Skeletal muscle satellite cell (primary cell): ENCODE data around the gene COPE.

ENCODE experiments used
- H3K27me3 ChIP-seq: 2 replicates; pipeline ENCODE4 v1.7.0; 2013; ENCODE audit warnings: low read length; ENCODE audit not compliant: control insufficient read depth, insufficient read depth
- H3K36me3 ChIP-seq: 2 replicates; pipeline ENCODE4 v1.7.0; 2013; ENCODE audit warnings: mild to moderate bottlenecking, control low read depth, low read length; ENCODE audit not compliant: insufficient read depth
- H3K4me1 ChIP-seq: 2 replicates; pipeline ENCODE4 v1.7.0; 2013; ENCODE audit warnings: low read length; ENCODE audit not compliant: control insufficient read depth, insufficient read depth
- H3K4me2 ChIP-seq: 2 replicates; pipeline ENCODE4 v1.7.0; 2013; ENCODE audit warnings: mild to moderate bottlenecking, low read length
- H3K4me3 ChIP-seq: 2 replicates; pipeline ENCODE4 v1.7.0; 2013; ENCODE audit warnings: low read length
- H3K9ac ChIP-seq: 2 replicates; pipeline ENCODE4 v1.7.0; 2013; ENCODE audit warnings: mild to moderate bottlenecking, low read depth, low read length, moderate library complexity
- H3K9me3 ChIP-seq: replicated peaks from 2 replicates; pipeline ENCODE4 v1.7.0; 2013; ENCODE audit warnings: mild to moderate bottlenecking, control low read depth, low read length

The COPE gene

DNA sequence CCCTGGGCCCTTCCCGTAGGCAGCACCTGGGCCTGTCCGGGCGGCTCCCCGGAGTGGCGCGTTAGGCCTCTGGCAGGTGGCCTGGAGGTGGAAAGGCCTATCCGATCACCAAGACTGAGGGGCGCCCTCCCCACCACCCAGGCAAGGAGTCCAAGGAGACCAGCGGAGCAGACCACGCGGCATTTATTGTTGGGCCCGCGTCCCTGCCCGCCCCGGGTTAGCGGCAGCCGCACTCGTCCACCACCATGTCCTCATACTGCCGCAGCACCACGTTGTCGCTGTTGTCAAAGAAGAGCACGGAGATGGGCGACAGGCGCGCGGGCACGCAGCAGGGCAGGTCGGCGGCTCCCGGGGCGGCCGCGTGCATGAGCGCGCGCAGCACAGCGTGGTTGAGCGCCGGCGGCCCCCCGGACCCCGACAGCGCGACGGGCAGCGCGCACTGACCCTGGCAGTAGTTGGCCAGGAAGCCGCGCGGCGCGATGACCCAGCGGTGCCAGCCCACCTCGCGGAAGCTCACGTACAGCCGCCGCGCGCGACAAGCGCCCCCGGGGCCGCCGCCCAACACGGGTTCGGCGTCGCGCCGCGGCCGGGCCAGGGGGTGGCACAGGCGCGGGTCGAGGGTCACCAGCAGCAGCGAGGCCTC lies 50.7 kb downstream of the COPE start:
- Histone ChIP-seq H3K4me2 (no peak overlapping the region), H3K36me3 (peaks cover 43% of the 10 kb centered on the region), H3K9me3 (no peaks in the 10 kb centered on the region), H3K4me1 (no peaks in the 10 kb centered on the region), H3K9ac (no peak overlapping the region), H3K4me3 (no peak overlapping the region), H3K27me3 (no peaks in the 10 kb centered on the region)

DNA sequence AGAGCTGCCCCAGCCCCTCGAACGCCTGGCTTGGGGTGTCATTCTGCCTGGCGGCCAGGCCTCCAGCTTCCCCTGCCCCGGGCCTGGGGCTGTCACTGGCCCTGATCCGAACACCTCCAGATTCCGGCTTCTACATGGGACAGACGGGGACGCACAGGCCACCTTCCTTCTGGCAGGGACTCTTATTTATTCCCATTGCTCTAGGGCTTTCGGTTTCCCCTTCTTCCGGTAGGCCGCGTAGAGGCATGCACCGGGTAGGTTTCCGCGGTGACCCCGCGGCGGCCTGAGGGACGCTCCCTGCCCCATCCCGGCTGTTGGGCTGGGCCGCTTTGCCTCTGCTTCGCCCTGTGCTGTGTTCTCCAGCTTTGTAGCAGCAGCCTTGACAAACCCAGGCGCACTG lies 51.4 kb downstream of the COPE start:
- H3K9ac ChIP-seq: no peak overlapping the region
- no peaks in the 10 kb centered on the region for H3K4me1 ChIP-seq
- peaks cover 50% of the 10 kb centered on the region for H3K36me3 ChIP-seq
- no peaks in the 10 kb centered on the region for H3K27me3 ChIP-seq
- no peak overlapping the region for H3K4me2 ChIP-seq
- H3K4me3 ChIP-seq: no peak overlapping the region
- no peaks in the 10 kb centered on the region for H3K9me3 ChIP-seq

DNA sequence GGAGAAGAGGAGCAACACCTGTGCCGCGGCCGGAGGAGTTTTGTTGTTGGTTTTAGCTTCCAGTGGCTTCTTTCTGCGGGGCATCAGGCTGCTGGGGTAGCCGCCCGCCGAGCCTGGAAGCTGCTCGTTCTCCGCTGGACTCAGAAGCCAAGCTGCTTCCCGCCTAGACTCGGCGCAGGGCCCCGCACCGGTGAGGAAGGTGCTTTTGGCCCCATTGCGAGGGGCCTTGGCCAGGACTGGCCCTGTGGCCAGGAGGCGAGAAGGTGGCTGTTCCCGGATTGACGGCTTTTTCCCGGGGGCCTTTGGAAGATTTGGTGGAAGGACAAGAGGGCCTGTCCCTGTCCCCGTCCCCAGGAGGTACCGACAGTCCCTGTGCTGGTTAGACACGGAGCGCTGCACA lies 52.0 kb downstream of the COPE start:
- H3K4me3 ChIP-seq: no peak overlapping the region
- no peak overlapping the region for H3K9ac ChIP-seq
- peaks cover 56% of the 10 kb centered on the region for H3K36me3 ChIP-seq
- no peaks in the 10 kb centered on the region for H3K4me1 ChIP-seq
- H3K4me2 ChIP-seq: no peak overlapping the region
- H3K9me3 ChIP-seq: no peaks in the 10 kb centered on the region
- H3K27me3 ChIP-seq: no peaks in the 10 kb centered on the region

DNA sequence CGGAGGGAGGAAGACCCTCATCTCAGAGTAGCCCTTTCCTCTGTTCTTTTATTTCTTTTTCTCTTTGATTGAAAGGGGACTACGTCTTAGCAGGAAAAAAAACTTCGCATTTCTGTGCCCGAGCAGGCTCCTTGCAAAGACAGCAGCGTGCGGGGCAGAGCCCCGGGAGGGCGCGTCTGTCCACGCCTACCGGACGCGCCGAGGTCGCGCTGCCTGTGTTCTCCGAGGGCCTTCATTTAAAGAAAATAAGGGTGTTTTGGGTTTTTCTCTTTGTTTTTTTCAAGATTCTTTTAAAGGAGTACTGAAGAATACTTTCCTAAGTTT lies 52.4 kb downstream of the COPE start:
- H3K9ac ChIP-seq: no peak overlapping the region
- no peaks in the 10 kb centered on the region for H3K4me1 ChIP-seq
- H3K4me2 ChIP-seq: no peak overlapping the region
- H3K36me3 ChIP-seq: peaks cover 60% of the 10 kb centered on the region
- H3K9me3 ChIP-seq: no peaks in the 10 kb centered on the region
- no peak overlapping the region for H3K4me3 ChIP-seq
- no peaks in the 10 kb centered on the region for H3K27me3 ChIP-seq

DNA sequence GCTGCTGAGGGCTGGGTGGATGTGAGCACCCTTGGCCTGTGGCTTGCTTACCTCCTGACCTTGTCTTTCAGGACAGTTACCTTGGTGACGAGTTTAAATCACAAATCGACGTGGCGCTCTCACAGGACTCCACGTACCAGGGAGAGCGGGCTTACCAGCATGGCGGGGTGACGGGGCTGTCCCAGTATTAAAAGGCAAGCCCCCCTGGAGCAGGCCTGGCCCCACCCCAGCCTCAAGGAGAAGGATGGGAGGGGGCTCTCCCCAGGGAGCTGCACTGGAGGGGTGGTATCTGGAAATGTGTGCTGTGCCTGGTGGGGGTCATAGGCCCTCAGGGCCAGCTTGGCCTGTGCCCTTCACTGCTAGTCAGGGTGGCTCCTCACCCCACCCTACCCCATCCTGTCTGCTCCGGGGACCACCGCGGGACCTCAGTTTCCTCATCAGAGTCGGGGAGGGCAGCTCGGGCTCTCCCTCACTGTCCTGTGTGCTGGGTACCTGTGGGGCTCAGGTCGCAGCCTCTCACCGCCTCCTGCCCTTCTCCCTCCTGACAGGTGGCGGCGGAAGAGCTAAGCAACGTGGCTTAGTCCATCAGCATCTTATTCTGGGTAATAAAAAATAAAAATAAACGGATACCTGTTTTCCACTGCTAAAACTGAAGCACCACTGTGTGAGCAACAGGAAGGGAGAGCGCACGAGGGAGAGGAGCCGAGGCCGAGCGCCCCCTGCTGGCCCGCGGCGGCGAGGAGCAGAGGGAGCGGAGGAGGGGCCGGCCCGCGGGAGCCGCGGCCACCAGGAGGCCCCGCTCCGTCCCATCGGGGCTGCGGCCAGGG lies 53.0 kb downstream of the COPE start:
- H3K9me3 ChIP-seq: no peaks in the 10 kb centered on the region
- H3K4me2 ChIP-seq: no peak overlapping the region
- peaks cover 65% of the 10 kb centered on the region for H3K36me3 ChIP-seq
- no peaks in the 10 kb centered on the region for H3K4me1 ChIP-seq
- no peaks in the 10 kb centered on the region for H3K27me3 ChIP-seq
- H3K9ac ChIP-seq: no peak overlapping the region
- no peak overlapping the region for H3K4me3 ChIP-seq

DNA sequence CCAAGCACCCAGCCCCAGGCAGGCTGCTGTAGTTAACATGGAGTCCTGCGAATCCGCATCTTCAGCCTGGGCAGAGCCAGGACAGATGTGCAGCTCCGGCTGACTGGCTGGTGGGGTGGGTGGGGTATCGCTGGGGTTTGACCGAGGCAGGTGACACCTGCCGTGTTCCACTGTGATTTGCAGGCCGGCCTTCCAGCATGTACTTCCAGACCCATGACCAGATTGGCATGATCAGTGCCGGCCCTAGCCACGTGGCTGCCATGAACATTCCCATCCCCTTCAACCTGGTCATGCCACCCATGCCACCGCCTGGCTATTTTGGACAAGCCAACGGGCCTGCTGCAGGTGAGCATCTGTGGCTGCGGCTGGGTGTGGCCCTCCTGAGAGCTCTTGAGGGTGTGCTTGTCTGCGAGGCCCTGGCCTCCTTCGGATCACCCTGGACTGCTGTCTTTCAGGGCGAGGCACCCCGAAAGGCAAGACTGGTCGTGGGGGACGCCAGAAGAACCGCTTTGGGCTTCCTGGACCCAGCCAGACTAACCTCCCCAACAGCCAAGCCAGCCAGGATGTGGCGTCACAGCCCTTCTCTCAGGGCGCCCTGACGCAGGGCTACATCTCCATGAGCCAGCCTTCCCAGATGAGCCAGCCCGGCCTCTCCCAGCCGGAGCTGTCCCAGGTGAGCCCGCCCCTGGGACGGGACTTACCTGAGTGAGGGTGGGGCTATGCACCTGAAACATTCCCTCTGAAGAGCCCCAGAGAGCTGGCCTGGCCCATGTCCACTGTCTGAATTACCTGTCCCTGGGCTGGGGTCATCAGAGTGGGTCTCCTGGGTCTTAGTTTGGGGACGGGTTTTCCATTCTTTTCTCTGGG lies 53.8 kb downstream of the COPE start:
- no peak overlapping the region for H3K9ac ChIP-seq
- H3K4me3 ChIP-seq: no peak overlapping the region
- H3K4me1 ChIP-seq: no peaks in the 10 kb centered on the region
- no peak overlapping the region for H3K4me2 ChIP-seq
- H3K36me3 ChIP-seq: peaks cover 74% of the 10 kb centered on the region
- H3K27me3 ChIP-seq: no peaks in the 10 kb centered on the region
- no peaks in the 10 kb centered on the region for H3K9me3 ChIP-seq

DNA sequence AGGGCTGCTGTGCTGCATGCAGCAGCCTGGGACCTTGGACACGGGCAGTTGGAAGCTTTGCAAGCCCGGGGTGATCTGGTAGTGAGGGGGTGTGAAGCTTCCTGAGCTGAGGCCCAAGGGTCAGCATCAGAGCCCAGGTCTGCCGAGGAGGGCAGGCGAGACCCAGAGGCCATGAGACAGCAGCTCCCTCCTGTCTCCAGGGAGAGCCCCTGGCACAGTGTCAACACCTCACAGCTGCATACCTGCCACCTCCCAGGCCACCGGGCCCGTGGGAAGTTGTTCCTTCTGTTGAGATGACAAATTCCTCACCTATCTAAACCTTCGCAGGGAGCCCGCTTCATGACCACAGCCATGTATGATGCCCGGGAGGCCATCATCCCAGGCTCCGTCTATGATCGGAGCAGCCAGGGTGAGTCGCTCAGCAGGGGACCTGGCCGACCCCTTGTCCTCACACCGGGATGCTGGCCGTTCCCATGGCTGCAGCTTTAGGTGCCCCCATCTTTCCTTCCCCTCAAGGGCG lies 55.3 kb downstream of the COPE start:
- H3K9ac ChIP-seq: no peak overlapping the region
- H3K4me1 ChIP-seq: no peaks in the 10 kb centered on the region
- peaks cover 87% of the 10 kb centered on the region for H3K36me3 ChIP-seq

DNA sequence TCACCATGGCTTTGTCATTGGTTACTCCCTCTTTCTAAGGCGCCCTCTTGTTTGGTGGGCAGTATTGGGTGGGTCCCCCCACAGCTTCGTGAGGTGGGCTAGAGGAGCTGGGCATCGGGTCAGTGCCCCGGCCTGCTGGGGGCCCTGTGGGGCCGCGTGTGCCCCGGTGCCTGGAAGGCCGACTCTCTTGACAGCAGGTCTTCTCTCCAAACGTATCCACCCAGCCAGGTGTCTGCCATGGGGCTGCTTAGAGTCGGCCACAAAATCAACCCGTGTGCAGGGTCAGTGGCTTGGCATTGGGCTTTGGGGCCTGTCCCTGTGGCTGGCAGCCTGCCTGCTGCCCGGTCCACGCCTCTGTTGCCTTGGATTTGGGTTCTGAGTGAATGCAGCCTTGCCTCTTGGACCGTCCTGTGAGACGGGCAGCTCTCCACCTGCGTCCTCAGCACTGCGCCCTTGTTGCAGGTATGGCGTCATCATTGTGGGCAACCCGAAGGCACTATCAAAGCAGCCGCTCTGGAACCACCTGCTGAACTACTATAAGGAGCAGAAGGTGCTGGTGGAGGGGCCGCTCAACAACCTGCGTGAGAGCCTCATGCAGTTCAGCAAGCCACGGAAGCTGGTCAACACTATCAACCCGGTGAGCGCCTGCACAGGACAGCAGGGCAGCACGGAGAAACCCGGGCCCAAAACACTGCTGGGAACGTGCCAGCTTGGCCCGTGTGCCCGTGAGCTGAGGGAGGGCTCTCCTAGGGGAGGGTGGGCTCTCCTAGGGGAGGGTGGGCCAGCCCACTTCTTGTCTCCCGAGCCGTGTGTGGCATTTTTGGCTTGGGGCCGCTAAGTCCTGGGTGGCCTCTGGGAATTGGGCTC lies 56.0 kb downstream of the COPE start:
- H3K4me1 ChIP-seq: no peaks in the 10 kb centered on the region
- no peaks in the 10 kb centered on the region for H3K27me3 ChIP-seq
- H3K4me2 ChIP-seq: no peak overlapping the region
- peaks cover 90% of the 10 kb centered on the region for H3K36me3 ChIP-seq
- no peak overlapping the region for H3K4me3 ChIP-seq
- no peak overlapping the region for H3K9ac ChIP-seq
- no peaks in the 10 kb centered on the region for H3K9me3 ChIP-seq

More for the DNA sequence above, 55.3 kb downstream of the COPE start:
- Histone ChIP-seq H3K27me3 (no peaks in the 10 kb centered on the region), H3K4me2 (no peak overlapping the region), H3K9me3 (no peaks in the 10 kb centered on the region), H3K4me3 (no peak overlapping the region)

DNA sequence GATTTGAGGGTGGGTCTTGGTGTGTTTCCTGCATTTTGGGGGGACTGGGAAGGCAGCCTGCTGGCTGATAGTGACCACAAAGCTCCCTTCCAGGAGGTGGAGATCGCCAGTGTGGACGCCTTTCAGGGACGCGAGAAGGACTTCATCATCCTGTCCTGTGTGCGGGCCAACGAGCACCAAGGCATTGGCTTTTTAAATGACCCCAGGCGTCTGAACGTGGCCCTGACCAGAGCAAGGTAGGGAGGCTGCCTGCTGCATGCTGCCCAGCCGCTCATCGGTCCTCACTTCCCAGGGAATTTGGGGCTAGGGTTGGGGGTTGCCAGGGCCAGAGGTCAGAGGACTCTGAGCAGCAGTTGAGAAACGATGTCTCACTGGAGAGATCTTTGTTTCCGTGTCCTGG lies 57.3 kb downstream of the COPE start:
- no peak overlapping the region for H3K9ac ChIP-seq
- no peak overlapping the region for H3K4me3 ChIP-seq
- no peaks in the 10 kb centered on the region for H3K4me1 ChIP-seq

DNA sequence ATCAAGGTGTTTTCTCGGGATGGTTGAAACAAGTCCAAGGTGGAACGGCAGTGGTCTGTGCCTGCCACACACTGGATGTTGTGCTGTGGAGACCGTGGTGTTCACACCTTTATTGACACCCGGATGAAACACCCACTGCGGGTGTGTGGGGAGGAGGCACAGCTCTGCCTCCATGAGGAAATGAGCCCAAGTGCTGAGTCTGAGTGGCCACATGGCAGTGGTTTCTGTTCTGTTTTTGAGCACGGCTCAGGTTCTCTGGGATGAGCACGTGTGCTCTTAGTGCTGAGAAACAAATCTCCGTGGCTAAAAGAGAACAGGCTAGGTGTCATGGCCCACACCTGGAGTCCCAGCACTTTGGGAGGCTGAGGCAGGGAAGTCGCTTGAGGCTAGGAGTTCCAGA lies 58.0 kb downstream of the COPE start:
- H3K9ac ChIP-seq: no peak overlapping the region
- no peak overlapping the region for H3K4me2 ChIP-seq
- H3K4me1 ChIP-seq: no peaks in the 10 kb centered on the region
- H3K4me3 ChIP-seq: no peak overlapping the region
- H3K27me3 ChIP-seq: no peaks in the 10 kb centered on the region
- H3K9me3 ChIP-seq: no peaks in the 10 kb centered on the region
- H3K36me3 ChIP-seq: peaks cover 91% of the 10 kb centered on the region

More for the DNA sequence above, 57.3 kb downstream of the COPE start:
- no peak overlapping the region for H3K4me2 ChIP-seq
- H3K9me3 ChIP-seq: no peaks in the 10 kb centered on the region
- no peaks in the 10 kb centered on the region for H3K27me3 ChIP-seq
- peaks cover 90% of the 10 kb centered on the region for H3K36me3 ChIP-seq

DNA sequence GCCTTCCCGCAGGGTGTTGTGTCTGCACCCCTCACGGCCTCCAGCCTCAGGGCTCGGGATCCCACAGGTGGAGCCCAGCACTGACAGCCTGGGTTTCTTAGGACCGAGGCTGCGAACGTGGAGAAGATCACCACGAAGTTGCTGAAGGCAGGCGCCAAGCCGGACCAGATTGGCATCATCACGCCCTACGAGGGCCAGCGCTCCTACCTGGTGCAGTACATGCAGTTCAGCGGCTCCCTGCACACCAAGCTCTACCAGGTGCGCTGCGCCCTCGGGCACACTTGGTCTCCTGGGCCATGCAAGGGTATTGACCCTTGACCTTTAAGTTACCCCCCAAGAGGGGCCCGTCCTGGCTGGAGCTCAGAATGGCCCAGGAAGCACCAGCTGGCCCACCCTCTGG lies 58.5 kb downstream of the COPE start:
- Histone ChIP-seq H3K4me3 (no peak overlapping the region), H3K9ac (no peak overlapping the region), H3K4me1 (no peaks in the 10 kb centered on the region), H3K9me3 (no peaks in the 10 kb centered on the region), H3K4me2 (no peak overlapping the region), H3K36me3 (peaks cover 91% of the 10 kb centered on the region), H3K27me3 (no peaks in the 10 kb centered on the region)
